ENCODE data around the gene ZNRF3.
"Not testable (repeated sequence)": the region's sequence is repeated elsewhere in the genome, so short reads cannot be mapped to it uniquely, and the experiment has no call there.

ZNRF3 gene

GRCh38 chr22:28882878-28883656, at the start of gene ZNRF3:
Gene ZNRF3 (plus strand): TSS chr22:28883572. CDS start chr22:28883767, 195 bp downstream.
- H3K4me3 ChIP-seq (ENCODE audit: low read length), result peak within 1 kb of the TSS; percentile 79
- TF ChIP-seq, protein P1, sequence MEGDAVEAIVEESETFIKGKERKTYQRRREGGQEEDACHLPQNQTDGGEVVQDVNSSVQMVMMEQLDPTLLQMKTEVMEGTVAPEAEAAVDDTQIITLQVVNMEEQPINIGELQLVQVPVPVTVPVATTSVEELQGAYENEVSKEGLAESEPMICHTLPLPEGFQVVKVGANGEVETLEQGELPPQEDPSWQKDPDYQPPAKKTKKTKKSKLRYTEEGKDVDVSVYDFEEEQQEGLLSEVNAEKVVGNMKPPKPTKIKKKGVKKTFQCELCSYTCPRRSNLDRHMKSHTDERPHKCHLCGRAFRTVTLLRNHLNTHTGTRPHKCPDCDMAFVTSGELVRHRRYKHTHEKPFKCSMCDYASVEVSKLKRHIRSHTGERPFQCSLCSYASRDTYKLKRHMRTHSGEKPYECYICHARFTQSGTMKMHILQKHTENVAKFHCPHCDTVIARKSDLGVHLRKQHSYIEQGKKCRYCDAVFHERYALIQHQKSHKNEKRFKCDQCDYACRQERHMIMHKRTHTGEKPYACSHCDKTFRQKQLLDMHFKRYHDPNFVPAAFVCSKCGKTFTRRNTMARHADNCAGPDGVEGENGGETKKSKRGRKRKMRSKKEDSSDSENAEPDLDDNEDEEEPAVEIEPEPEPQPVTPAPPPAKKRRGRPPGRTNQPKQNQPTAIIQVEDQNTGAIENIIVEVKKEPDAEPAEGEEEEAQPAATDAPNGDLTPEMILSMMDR (conservative IDR thresholded peaks at IDR 0.05; ENCODE audit: low read length), result no peak
- DNase-seq (ENCODE audit: low read depth), result peak; percentile 91

- TF ChIP-seq, protein P1 (conservative IDR thresholded peaks at IDR 0.05; ENCODE audit: low read length), result no peak
- DNase-seq (ENCODE audit: low read depth), result no peak
- H3K4me3 ChIP-seq (ENCODE audit: low read length), result no peak overlapping the region
Measured at GRCh38 chr22:28835630-28836189, 47.7 kb upstream of the ZNRF3 start.

- no peak for DNase-seq (ENCODE audit: low read depth)
- H3K4me3 ChIP-seq (ENCODE audit: low read length), result no peak overlapping the region
- TF ChIP-seq, protein P1 (conservative IDR thresholded peaks at IDR 0.05; ENCODE audit: low read length), result no peak
Measured at GRCh38 chr22:28837640-28838039, 45.7 kb upstream of the ZNRF3 start.

- TF ChIP-seq, protein P1 (conservative IDR thresholded peaks at IDR 0.05; ENCODE audit: low read length), result no peak
- H3K4me3 ChIP-seq (ENCODE audit: low read length), result no peak overlapping the region
Measured at GRCh38 chr22:28838971-28839370, 44.4 kb upstream of the ZNRF3 start.

GRCh38 chr22:28841111-28841510, 42.3 kb upstream of the ZNRF3 start:
- H3K4me3 ChIP-seq (ENCODE audit: low read length), result no peak overlapping the region
- DNase-seq (ENCODE audit: low read depth), result no peak
- TF ChIP-seq, protein P1 (conservative IDR thresholded peaks at IDR 0.05; ENCODE audit: low read length), result no peak

More at GRCh38 chr22:28838971-28839370, 44.4 kb upstream of the ZNRF3 start:
- DNase-seq (ENCODE audit: low read depth), result no peak

DNA sequence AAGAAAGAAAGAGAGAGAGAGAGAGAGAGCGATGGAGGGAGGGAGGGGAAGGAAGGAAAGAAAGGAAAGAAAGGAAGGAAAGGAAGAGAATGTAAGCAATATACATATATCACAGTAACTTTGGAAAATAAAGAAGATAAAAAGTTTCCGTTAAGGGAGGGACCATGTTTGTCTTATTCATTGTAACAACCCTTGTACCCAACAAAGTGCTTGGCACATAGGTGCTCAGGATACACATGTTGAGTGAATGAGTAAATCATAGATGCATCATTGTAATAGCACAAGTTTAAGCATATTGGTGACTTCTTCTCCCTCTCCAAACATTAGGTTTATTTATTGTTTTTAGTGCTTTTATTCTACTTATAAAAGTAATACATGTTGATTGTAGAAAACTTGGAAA, 39.7 kb upstream of the ZNRF3 start:
- TF ChIP-seq, protein P1 (conservative IDR thresholded peaks at IDR 0.05; ENCODE audit: low read length), result no peak
- DNase-seq (ENCODE audit: low read depth), result no peak
- no peak overlapping the region for H3K4me3 ChIP-seq (ENCODE audit: low read length)

DNA sequence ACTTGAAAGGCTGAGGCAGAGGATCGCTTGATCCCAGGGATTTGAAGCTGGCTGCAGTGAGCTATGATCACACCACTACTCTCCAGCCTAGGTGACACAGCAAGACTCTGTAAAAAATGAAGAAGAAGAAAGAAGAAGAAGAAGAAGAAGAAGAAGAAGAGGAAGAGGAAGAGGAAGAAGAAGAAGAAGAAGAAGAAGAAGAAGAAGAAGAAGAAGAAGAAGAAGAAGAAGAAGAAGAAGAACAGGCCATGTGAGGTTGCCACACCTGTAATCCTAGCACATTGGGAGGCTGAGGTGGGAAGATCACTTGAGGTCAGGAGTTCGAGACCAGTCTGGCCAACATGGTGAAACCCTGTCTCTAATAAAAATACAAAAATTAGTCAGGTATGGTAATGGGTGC, 39.1 kb upstream of the ZNRF3 start:
- DNase-seq (ENCODE audit: low read depth); H3K4me3 ChIP-seq (ENCODE audit: low read length): not testable (repeated sequence)

Data from AG10803 (cell line).